Measurements from ENCODE around the gene FEM1C.
A peak's percentile ranks its signal among the peaks of the same experiment; 100 is the strongest.

The FEM1C gene

DNA sequence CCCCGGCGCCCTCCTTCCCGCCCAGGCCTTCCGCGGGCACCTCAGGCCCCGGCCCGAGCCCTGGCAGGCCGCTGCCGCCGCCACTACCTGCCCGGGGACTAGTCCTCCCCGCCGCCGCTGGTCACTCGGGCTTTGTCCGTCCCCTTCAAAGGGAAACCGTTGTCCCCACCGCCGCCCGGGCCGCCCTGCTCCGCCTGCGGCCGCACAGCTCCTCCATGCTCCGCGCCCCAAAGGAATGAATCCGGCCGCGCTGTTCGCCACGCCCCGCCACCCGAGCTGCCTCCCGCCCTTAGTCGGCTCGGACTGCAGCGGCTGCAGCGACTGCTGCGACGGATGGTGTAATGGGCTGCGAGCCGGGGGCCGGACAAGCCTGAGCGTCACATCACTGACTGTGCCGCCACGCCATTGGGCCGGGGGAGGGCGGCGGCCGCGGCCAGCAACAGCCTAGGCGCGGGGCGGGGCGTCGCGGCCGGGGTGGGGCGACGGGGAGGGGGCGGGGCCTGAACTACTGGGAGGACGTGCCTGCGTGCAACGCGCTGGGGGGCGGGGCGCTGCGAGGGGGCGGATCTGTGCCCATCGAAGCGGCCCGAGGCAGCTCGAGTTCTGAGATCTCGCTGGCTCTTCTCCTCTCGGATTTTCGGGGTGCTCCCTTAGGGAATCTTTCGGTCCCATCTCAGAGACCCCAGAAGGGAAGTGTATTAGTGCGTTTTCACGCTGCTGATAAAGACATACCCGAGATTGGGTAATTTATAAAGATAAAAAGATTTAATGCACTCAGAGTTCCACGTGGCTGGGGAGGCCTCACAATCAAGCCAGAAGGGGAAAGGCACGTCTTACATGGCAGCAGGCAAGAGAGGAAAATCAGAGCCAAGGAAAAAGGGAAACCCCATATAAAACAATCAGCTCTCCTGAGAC is at the start of gene FEM1C:
Gene FEM1C (minus strand): TSS at position 340 of the 915 bp plus-strand sequence. CDS start 1,282 bp downstream, outside the sequence.
- no peaks in the 10 kb centered on the region for H3K9me3 Mint-ChIP-seq (ENCODE audit: low read depth)
- H3K4me3 Mint-ChIP-seq: peak within 1 kb of the TSS; percentile 97
- peaks cover 47% of the 10 kb centered on the region for H3K4me1 Mint-ChIP-seq (ENCODE audit: low read depth)
- H3K27me3 Mint-ChIP-seq: no peaks in the 10 kb centered on the region
- H3K36me3 Mint-ChIP-seq: peaks cover 15% of the 10 kb centered on the region
- peak within 1 kb of the TSS; percentile 96 for H3K27ac Mint-ChIP-seq

DNA sequence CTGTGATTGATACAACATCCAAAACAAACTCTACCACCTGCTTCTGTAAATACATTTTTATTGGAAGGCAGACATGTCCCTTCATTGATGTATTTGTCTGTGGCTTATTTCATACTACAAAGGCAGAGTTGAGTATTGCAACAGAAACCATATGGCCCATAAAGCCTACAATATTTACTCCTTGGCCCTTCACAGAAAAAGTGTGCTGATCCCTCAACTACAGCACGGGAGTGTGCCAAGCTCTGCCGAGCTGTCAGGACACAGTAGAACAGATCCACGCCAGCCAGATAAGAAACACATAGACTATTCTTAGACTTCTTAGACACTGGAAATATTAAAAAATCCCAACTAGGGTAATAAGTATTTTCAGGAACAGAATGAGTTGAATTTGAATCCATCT is 44.5 kb upstream of the FEM1C start:
- no peak overlapping the region for H3K27ac Mint-ChIP-seq
- H3K9me3 Mint-ChIP-seq (ENCODE audit: low read depth): no peaks in the 10 kb centered on the region
- no peaks in the 10 kb centered on the region for H3K36me3 Mint-ChIP-seq
- no peaks in the 10 kb centered on the region for H3K27me3 Mint-ChIP-seq
- no peak overlapping the region for H3K4me3 Mint-ChIP-seq
- H3K4me1 Mint-ChIP-seq (ENCODE audit: low read depth): no peaks in the 10 kb centered on the region

DNA sequence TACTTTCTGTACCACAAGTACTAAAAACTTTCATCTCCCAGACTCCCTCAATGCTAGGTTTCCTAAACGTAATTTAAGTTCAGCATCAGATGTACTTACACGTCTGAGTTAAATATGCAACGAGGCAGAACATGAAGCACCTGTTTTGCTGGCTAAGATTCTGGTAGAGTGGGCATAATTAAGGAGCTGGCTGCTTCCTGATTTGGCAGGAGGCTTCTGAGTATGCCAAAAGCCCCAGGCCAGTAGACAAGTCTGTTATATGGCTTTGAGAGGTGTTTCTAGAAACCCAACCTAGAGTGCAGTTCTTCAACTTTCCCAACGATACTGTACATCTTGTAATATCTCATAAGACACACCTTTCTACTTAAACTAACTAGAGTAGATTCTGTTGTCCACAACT is 44.1 kb upstream of the FEM1C start:
- H3K27ac Mint-ChIP-seq: no peak overlapping the region
- no peak overlapping the region for H3K4me3 Mint-ChIP-seq
- H3K4me1 Mint-ChIP-seq (ENCODE audit: low read depth): no peaks in the 10 kb centered on the region
- H3K9me3 Mint-ChIP-seq (ENCODE audit: low read depth): no peaks in the 10 kb centered on the region
- H3K36me3 Mint-ChIP-seq: no peaks in the 10 kb centered on the region
- H3K27me3 Mint-ChIP-seq: no peaks in the 10 kb centered on the region

DNA sequence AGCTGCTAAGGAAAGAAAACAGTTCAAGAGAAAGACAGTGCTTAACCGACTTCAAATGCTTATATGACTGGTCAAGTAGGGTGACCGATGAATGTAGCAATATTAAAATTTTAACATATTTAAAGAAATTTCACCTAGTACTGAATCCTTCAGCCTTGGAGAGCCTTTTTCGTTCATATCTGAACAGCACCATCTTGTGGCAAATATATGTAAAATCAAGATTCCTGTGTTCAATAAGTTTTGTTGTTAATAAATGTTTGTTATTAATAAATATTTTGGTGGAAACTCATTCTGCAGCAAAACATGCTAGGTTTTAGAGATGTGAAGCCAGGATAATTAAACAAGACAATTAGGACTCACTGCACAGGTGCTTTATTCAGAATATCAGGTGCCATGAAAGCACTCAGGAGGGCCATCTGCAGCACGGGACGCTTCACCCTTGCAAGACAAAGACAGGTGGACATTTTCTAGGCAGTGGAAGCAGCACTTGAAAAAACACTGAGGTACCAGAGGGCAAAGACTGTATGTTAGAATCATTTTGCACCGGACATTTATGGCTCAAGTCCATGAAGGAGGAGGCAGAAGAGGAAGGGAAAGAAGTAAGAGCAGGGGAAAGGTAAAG is 42.1 kb upstream of the FEM1C start:
- H3K4me3 Mint-ChIP-seq: no peak overlapping the region
- no peaks in the 10 kb centered on the region for H3K36me3 Mint-ChIP-seq
- no peaks in the 10 kb centered on the region for H3K27me3 Mint-ChIP-seq
- no peaks in the 10 kb centered on the region for H3K9me3 Mint-ChIP-seq (ENCODE audit: low read depth)
- H3K4me1 Mint-ChIP-seq (ENCODE audit: low read depth): no peaks in the 10 kb centered on the region
- H3K27ac Mint-ChIP-seq: no peak overlapping the region

DNA sequence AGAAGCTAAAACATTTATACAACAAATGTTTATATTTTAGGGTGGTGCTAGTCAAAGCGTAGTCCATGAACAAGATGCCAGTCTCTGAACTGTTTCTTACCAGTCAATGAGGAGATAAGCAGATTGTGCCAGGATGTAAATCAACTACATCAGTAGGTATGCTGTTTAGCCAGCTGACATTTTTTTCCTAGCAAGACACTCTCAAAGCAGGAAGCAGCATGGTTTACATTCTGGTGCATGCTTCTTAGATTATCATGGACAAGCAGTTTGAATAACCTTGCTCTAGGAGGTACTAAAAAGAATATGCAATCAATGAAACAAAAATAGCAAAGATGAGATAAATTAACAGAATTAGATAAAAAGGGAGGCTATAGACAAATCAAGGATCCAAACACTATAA is 40.7 kb upstream of the FEM1C start:
- H3K4me1 Mint-ChIP-seq (ENCODE audit: low read depth): no peaks in the 10 kb centered on the region
- peaks cover 6% of the 10 kb centered on the region for H3K36me3 Mint-ChIP-seq
- no peaks in the 10 kb centered on the region for H3K27me3 Mint-ChIP-seq
- H3K4me3 Mint-ChIP-seq: no peak overlapping the region
- H3K9me3 Mint-ChIP-seq (ENCODE audit: low read depth): no peaks in the 10 kb centered on the region
- H3K27ac Mint-ChIP-seq: no peak overlapping the region

DNA sequence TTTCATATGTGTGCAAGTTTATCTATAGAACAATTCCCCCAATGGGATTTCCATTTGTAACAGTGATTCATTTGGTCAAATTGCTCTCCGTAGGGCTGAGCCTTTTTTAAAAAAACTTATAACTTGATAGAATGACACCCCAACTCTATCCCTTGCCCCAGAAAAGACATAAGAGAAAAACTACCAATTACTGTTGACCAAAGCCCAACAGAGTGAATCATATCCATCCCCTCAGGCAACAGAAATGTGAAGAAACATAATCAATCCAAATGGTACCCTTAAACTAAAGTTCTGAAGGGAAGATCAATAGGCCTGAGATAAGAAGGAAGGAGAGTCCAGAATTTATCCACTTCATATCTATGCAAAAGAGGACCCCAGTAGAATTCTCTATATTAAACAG is 39.9 kb upstream of the FEM1C start:
- H3K4me1 Mint-ChIP-seq (ENCODE audit: low read depth): no peaks in the 10 kb centered on the region
- H3K27me3 Mint-ChIP-seq: no peaks in the 10 kb centered on the region
- H3K9me3 Mint-ChIP-seq (ENCODE audit: low read depth): no peaks in the 10 kb centered on the region
- H3K4me3 Mint-ChIP-seq: no peak overlapping the region
- peaks cover 7% of the 10 kb centered on the region for H3K36me3 Mint-ChIP-seq
- no peak overlapping the region for H3K27ac Mint-ChIP-seq

- H3K4me3 Mint-ChIP-seq: no peak overlapping the region
- no peak overlapping the region for H3K27ac Mint-ChIP-seq
- H3K27me3 Mint-ChIP-seq: no peaks in the 10 kb centered on the region
- peaks cover 7% of the 10 kb centered on the region for H3K36me3 Mint-ChIP-seq
- H3K9me3 Mint-ChIP-seq (ENCODE audit: low read depth): no peaks in the 10 kb centered on the region
- H3K4me1 Mint-ChIP-seq (ENCODE audit: low read depth): no peaks in the 10 kb centered on the region
These were observed 38.9 kb upstream of the FEM1C start for GRCh38 chr5:115583474-115583873.

GRCh38 chr5:115580941-115581340 is 36.4 kb upstream of the FEM1C start:
- peaks cover 7% of the 10 kb centered on the region for H3K36me3 Mint-ChIP-seq
- H3K27me3 Mint-ChIP-seq: no peaks in the 10 kb centered on the region
- H3K27ac Mint-ChIP-seq: no peak overlapping the region
- H3K9me3 Mint-ChIP-seq (ENCODE audit: low read depth): peaks cover 5% of the 10 kb centered on the region
- H3K4me3 Mint-ChIP-seq: no peak overlapping the region
- H3K4me1 Mint-ChIP-seq (ENCODE audit: low read depth): no peaks in the 10 kb centered on the region

- peaks cover 5% of the 10 kb centered on the region for H3K9me3 Mint-ChIP-seq (ENCODE audit: low read depth)
These were observed 35.2 kb upstream of the FEM1C start for GRCh38 chr5:115579747-115580173.

DNA sequence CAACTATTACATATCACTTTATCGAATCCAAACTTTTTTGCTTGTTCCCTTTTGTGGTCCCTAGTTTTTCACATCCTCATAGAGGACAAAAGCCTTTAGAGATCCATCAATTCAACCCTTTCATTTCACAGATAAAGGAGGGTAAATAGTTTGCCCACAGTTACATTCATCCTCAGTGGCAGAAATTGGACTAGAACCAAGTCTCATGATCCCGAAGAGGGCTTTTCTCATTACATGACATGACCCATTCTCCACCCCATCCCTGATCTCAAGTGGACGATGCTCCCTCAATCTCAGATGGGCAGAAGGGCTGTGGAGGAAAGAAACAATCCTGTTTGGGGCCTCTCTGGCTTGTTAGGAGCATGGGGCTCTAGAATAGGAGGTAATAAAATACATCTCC is 34.6 kb upstream of the FEM1C start:
- Mint-ChIP-seq H3K36me3 (peaks cover 7% of the 10 kb centered on the region), H3K27me3 (peaks cover 2% of the 10 kb centered on the region), H3K4me1 (ENCODE audit: low read depth) (peaks cover 2% of the 10 kb centered on the region), H3K27ac (no peak overlapping the region), H3K4me3 (no peak overlapping the region), H3K9me3 (ENCODE audit: low read depth) (peaks cover 5% of the 10 kb centered on the region)

More at GRCh38 chr5:115579747-115580173, 35.2 kb upstream of the FEM1C start:
- Mint-ChIP-seq H3K27me3 (no peaks in the 10 kb centered on the region), H3K4me1 (ENCODE audit: low read depth) (no peaks in the 10 kb centered on the region), H3K4me3 (no peak overlapping the region), H3K27ac (no peak overlapping the region), H3K36me3 (peaks cover 7% of the 10 kb centered on the region)

DNA sequence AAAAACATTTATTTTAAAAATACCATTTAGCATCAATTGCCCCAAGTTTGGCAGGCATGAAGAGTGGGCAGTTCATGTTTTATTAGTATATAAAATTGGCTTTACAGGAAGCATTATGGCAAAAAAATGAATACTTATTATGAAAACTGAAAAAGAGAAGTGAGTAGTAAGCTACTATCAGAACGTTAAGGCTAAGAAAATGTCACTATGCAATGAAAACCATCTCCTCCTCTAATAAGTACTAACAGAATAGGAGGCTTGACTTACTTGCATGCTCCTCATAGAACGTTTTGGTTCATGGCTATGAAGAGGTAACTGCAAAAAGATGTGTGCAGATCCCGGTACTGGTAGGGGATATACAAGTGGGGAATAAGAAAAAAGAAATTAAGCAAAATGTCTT is 34.1 kb upstream of the FEM1C start:
- H3K4me3 Mint-ChIP-seq: no peak overlapping the region
- peaks cover 2% of the 10 kb centered on the region for H3K4me1 Mint-ChIP-seq (ENCODE audit: low read depth)
- no peak overlapping the region for H3K27ac Mint-ChIP-seq
- peaks cover 7% of the 10 kb centered on the region for H3K36me3 Mint-ChIP-seq
- H3K27me3 Mint-ChIP-seq: peaks cover 2% of the 10 kb centered on the region
- peaks cover 5% of the 10 kb centered on the region for H3K9me3 Mint-ChIP-seq (ENCODE audit: low read depth)

DNA sequence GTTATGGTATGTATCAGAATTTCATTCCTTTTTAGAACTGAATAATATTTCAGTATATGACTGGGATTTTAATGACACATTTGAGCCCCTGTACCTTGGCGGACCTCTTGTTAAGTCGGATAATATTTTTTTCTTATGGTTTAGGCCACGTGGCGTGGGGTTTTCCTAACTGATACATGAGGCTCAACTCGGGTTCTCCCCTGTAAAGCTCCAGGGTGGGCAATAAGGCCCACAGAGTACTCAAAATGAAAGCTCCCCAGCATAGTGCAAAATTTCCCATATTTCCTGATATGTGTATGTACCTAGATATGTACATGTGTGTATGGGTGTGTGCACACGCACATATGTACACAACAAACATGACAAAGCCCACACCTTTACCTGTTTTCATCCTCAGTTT is 33.2 kb upstream of the FEM1C start:
- Mint-ChIP-seq H3K4me1 (ENCODE audit: low read depth) (peaks cover 2% of the 10 kb centered on the region), H3K27ac (no peak overlapping the region), H3K36me3 (peaks cover 7% of the 10 kb centered on the region), H3K27me3 (peaks cover 2% of the 10 kb centered on the region), H3K4me3 (no peak overlapping the region), H3K9me3 (ENCODE audit: low read depth) (peaks cover 5% of the 10 kb centered on the region)

- no peak overlapping the region for H3K4me3 Mint-ChIP-seq
- H3K36me3 Mint-ChIP-seq: peaks cover 7% of the 10 kb centered on the region
- H3K27ac Mint-ChIP-seq: no peak overlapping the region
- peaks cover 3% of the 10 kb centered on the region for H3K27me3 Mint-ChIP-seq
- peaks cover 5% of the 10 kb centered on the region for H3K9me3 Mint-ChIP-seq (ENCODE audit: low read depth)
- H3K4me1 Mint-ChIP-seq (ENCODE audit: low read depth): peaks cover 2% of the 10 kb centered on the region
These were observed 32.8 kb upstream of the FEM1C start for GRCh38 chr5:115577329-115577728.

- peaks cover 2% of the 10 kb centered on the region for H3K36me3 Mint-ChIP-seq
- no peak overlapping the region for H3K4me3 Mint-ChIP-seq
- peaks cover 5% of the 10 kb centered on the region for H3K9me3 Mint-ChIP-seq (ENCODE audit: low read depth)
- H3K4me1 Mint-ChIP-seq (ENCODE audit: low read depth): peaks cover 2% of the 10 kb centered on the region
- H3K27me3 Mint-ChIP-seq: peaks cover 3% of the 10 kb centered on the region
- H3K27ac Mint-ChIP-seq: no peak overlapping the region
These were observed 30.8 kb upstream of the FEM1C start for GRCh38 chr5:115575167-115576070.

GRCh38 chr5:115573133-115573532 is 28.6 kb upstream of the FEM1C start:
- H3K27ac Mint-ChIP-seq: no peak overlapping the region
- no peak overlapping the region for H3K4me3 Mint-ChIP-seq

More at GRCh38 chr5:115573133-115573532, 28.6 kb upstream of the FEM1C start:
- peaks cover 3% of the 10 kb centered on the region for H3K27me3 Mint-ChIP-seq
- H3K4me1 Mint-ChIP-seq (ENCODE audit: low read depth): peaks cover 2% of the 10 kb centered on the region
- H3K36me3 Mint-ChIP-seq: no peaks in the 10 kb centered on the region
- H3K9me3 Mint-ChIP-seq (ENCODE audit: low read depth): peaks cover 5% of the 10 kb centered on the region
